NCI-H1436 (cell line): Measurements from ENCODE around the gene SEPTIN10.

Experiments
- DNase-seq: peaks from one replicate; lab custom pipeline; 2025; lab: John Stamatoyannopoulos, UW

Gene SEPTIN10

GRCh38 chr2:109497911-109498870 is 115.6 kb downstream of the SEPTIN10 start:
- DNase-seq, result no peak

DNA sequence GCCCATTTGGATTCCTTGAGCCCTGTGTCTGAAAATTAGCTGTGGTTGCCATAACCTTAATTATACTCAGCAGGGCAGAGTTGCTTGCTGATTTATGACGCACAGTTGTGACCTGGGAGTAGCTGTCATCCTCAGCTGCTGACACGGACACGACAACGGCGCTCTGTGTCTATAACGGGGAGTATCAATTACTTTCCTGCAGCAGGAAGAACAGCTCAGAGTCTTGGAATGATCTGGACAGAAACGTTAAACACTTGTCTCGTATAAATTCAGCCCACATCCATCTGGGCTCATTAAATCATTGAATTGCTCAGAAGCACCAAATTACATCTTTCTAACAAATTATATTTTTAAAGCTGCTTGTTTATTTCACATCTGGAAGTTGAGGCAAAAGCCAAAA is 116.3 kb downstream of the SEPTIN10 start:
- DNase-seq, result no peak

GRCh38 chr2:109494351-109494750 is 119.4 kb downstream of the SEPTIN10 start:
- DNase-seq, result no peak

GRCh38 chr2:109493176-109493935 is 120.4 kb downstream of the SEPTIN10 start:
- no peak for DNase-seq
